K562 (cell line): ENCODE data around the gene NOC4L. TPM values are rescaled to one million over a fixed set of nuclear protein-coding genes. Genes with fewer than 3 reads are reported as not detected.
A peak's percentile ranks its signal among the peaks of the same experiment; 100 is the strongest.

Experiments
- ATAC-seq: fragments of 200-7000 bp; cut with Tn5 transposase; 3 replicates; pipeline ENCODE4 v1.9.1; 2020; ENCODE audit warnings: moderate library complexity
- BruUV-seq: library from RNA; stranded (reverse); fragments of 400-500 nt; replicated peaks from 2 replicates; lab custom pipeline; 2021; lab: Mats Ljungman, UMichigan
- CTCF ChIA-PET: fragments of 300-600 bp; formaldehyde crosslinking; extraction: SDS; loops from one replicate; lab custom pipeline; 2021; ENCODE audit warnings: low intra/inter-chr PET ratio; lab: Yijun Ruan, JAX
- POLR2A ChIA-PET: fragments of 300-600, 350-650 bp; sonication (Branson Sonifier 250); formaldehyde crosslinking; extraction: SDS; loops from one replicate; lab custom pipeline; 2021; ENCODE audit warnings: antibody characterized with exemption, inconsistent platforms; lab: Yijun Ruan, JAX
- DNase-seq, 4 experiments: peaks; one replicate each; pipeline versions ENCODE4 v3.0.0 to v3.0.0-alpha.2; 2011 to 2018; ENCODE audit warnings: low spot score in 3 of 4, mixed read lengths in 3 of 4; ENCODE audit errors: extremely low read depth in 1 of 4
- FAIRE-seq: peaks from 2 replicates; lab custom pipeline; 2011; peaks lifted over from hg19 to GRCh38; lab: Jason Lieb, UNC
- H2AFZ ChIP-seq: 2 replicates; pipeline ENCODE4 v1.6.0; 2011; ENCODE audit warnings: low read depth, low read length, control low read depth, inconsistent platforms
- H3K27ac ChIP-seq: fragments of 200-600 bp; 3 replicates; pipeline ENCODE4 v1.8.0; 2011; ENCODE audit warnings: low read depth, mild to moderate bottlenecking, control low read depth, inconsistent platforms, low read length, moderate library complexity, mixed read lengths; ENCODE audit errors: extremely low read depth
- H3K27me3 ChIP-seq, 2 experiments: fragments of 300-600 bp in 1 of 2; 2 replicates in 1 of 2; 3 replicates in 1 of 2; pipeline versions ENCODE4 v1.6.0 to v1.8.0; 2011; ENCODE audit warnings: inconsistent platforms in 2 of 2, low read length in 2 of 2, mild to moderate bottlenecking in 1 of 2, mixed read lengths in 1 of 2, moderate library complexity in 1 of 2; ENCODE audit not compliant: control insufficient read depth in 2 of 2, insufficient read depth in 2 of 2
- H3K36me3 ChIP-seq: fragments of 300-600 bp; 3 replicates; pipeline ENCODE4 v1.8.0; 2011; ENCODE audit warnings: mild to moderate bottlenecking, low read length, inconsistent platforms; ENCODE audit not compliant: control insufficient read depth, insufficient read depth
- H3K4me1 ChIP-seq, 2 experiments: fragments of 200-600 bp in 1 of 2; replicated peaks in 1 of 2; 2 replicates in 1 of 2; 3 replicates in 1 of 2; pipeline versions ENCODE4 v1.5.1 to v1.8.0; 2011; ENCODE audit warnings: inconsistent platforms in 2 of 2, low read length in 2 of 2, mild to moderate bottlenecking in 1 of 2, mixed read lengths in 1 of 2, moderate library complexity in 1 of 2; ENCODE audit not compliant: control insufficient read depth in 2 of 2, insufficient read depth in 2 of 2
- H3K4me2 ChIP-seq: 2 replicates; pipeline ENCODE4 v1.6.1; 2011; ENCODE audit warnings: low read length, control low read depth, inconsistent platforms, mixed read lengths; ENCODE audit not compliant: insufficient read depth
- H3K4me3 ChIP-seq: fragments of 200-600 bp; sonication (generic), shearing (Covaris generic); 2 replicates; pipeline ENCODE4 v1.5.1; 2016; ENCODE audit warnings: control low read depth, inconsistent platforms
- H3K79me2 ChIP-seq: fragments of 200-600 bp; 3 replicates; pipeline ENCODE4 v1.8.0; 2011; ENCODE audit warnings: low read length, inconsistent platforms; ENCODE audit not compliant: control insufficient read depth, insufficient read depth
- H3K9ac ChIP-seq, 2 experiments: 2 replicates each; pipeline versions ENCODE4 v1.6.0 to v1.6.1; 2011; ENCODE audit warnings: low read depth in 2 of 2, low read length in 2 of 2, control low read depth in 1 of 2, inconsistent platforms in 1 of 2, mild to moderate bottlenecking in 1 of 2, mixed read lengths in 1 of 2; ENCODE audit not compliant: insufficient read depth in 1 of 2
- H3K9me1 ChIP-seq: one replicate; pipeline ENCODE4 v1.6.0; 2011; ENCODE audit warnings: inconsistent platforms, mild to moderate bottlenecking, low read length, moderate library complexity; ENCODE audit not compliant: control insufficient read depth, insufficient read depth
- H3K9me3 ChIP-seq: replicated peaks from 2 replicates; pipeline ENCODE4 v1.5.1; 2011; ENCODE audit warnings: low read depth, low read length, inconsistent platforms; ENCODE audit not compliant: control insufficient read depth, insufficient read depth
- H4K20me1 ChIP-seq: replicated peaks from 2 replicates; pipeline ENCODE4 v1.6.1; 2011; ENCODE audit warnings: low read length, inconsistent platforms, mixed read lengths; ENCODE audit not compliant: control insufficient read depth, insufficient read depth
- E2F6 ChIP-seq, 2 experiments: IDR thresholded peaks; 2 replicates each; pipeline ENCODE4 v1.6.1; 2011; ENCODE audit warnings: borderline replicate concordance in 1 of 2, control low read depth in 1 of 2, low read depth in 1 of 2, low read length in 1 of 2, mild to moderate bottlenecking in 1 of 2, mixed read lengths in 1 of 2, moderate library complexity in 1 of 2; ENCODE audit not compliant: insufficient read depth in 1 of 2, insufficient read length in 1 of 2, poor library complexity in 1 of 2, severe bottlenecking in 1 of 2; ENCODE audit errors: extremely low read depth in 1 of 2
- HNRNPLL ChIP-seq: fragments of 200-400 bp; formaldehyde crosslinking; IDR thresholded peaks from 2 replicates; pipeline ENCODE4 v1.6.1; 2017; ENCODE audit warnings: low read length, low read depth, mild to moderate bottlenecking; ENCODE audit not compliant: poor library complexity, severe bottlenecking
- OTX1 ChIP-seq: fragments of 450-650 bp; formaldehyde crosslinking; IDR thresholded peaks from 2 replicates; pipeline ENCODE4 v1.4.0; 2022; ENCODE audit warnings: mild to moderate bottlenecking
- POU5F1 ChIP-seq: fragments of 150-350 bp; IDR thresholded peaks from 2 replicates; pipeline ENCODE4 v1.6.1; 2014; ENCODE audit warnings: borderline replicate concordance, low read length, low read depth, mild to moderate bottlenecking; ENCODE audit not compliant: partially characterized antibody
- RBFOX2 ChIP-seq: fragments of 200-400 bp; formaldehyde crosslinking; IDR thresholded peaks from 2 replicates; pipeline ENCODE4 v1.6.1; 2017; ENCODE audit warnings: low read depth, mild to moderate bottlenecking, low read length, moderate library complexity
- SREBF1 ChIP-seq: fragments of 150-350 bp; IDR thresholded peaks from 2 replicates; pipeline ENCODE4 v1.6.1; 2014; ENCODE audit warnings: antibody characterized with exemption, low read depth, low read length, borderline replicate concordance
- USF2 ChIP-seq: sonication (generic); formaldehyde crosslinking; IDR thresholded peaks from 2 replicates; pipeline ENCODE4 v1.5.0; 2020; ENCODE audit warnings: missing genetic modification reagents
- ZNF41 ChIP-seq: fragments of 250-450 bp; sonication (Bioruptor Pico); conservative IDR thresholded peaks from 2 replicates; pipeline ENCODE4 v1.4.0; 2020; ENCODE audit warnings: mild to moderate bottlenecking
- ZNF445 ChIP-seq: fragments of 250-450 bp; sonication (Bioruptor Pico); IDR thresholded peaks from 2 replicates; pipeline ENCODE4 v1.4.0; 2020; ENCODE audit warnings: low read depth, mild to moderate bottlenecking, moderate library complexity
- ZNF696 ChIP-seq: fragments of 250-450 bp; sonication (Bioruptor Pico); conservative IDR thresholded peaks from 2 replicates; pipeline ENCODE4 v1.4.0; 2020; ENCODE audit warnings: mild to moderate bottlenecking, moderate library complexity
- ZNF766 ChIP-seq: fragments of 200-800 bp; sonication (Bioruptor generic); conservative IDR thresholded peaks from 2 replicates; pipeline ENCODE4 v1.6.1; 2016; ENCODE audit warnings: missing genetic modification characterization, missing compliant biosample characterization
- ZNF785 ChIP-seq: fragments of 250-450 bp; sonication (Bioruptor Pico); IDR thresholded peaks from 2 replicates; pipeline ENCODE4 v1.4.0; 2020; ENCODE audit warnings: mild to moderate bottlenecking
- whole genome bisulfite sequencing: fragments of 100-300 bp; shearing (Covaris generic); methylation state at CpG from one replicate; pipeline ENCODE4 v1.1.6; 2016; ENCODE audit warnings: low coverage, mixed read lengths; ENCODE audit not compliant: insufficient coverage; ENCODE audit errors: missing lambda C conversion rate; 5-methylcytosine and 5-hydroxymethylcytosine counted together
- in situ Hi-C: fragments of 300-500 bp; cut with MboI; formaldehyde crosslinking; loops from 4 replicates; pipeline ENCODE4 v1.15.0; 2018; ENCODE audit warnings: inconsistent platforms, mixed read lengths
- intact Hi-C: fragments of 100-400 bp; cut with micrococcal nuclease; formaldehyde crosslinking; loops from 2 replicates; pipeline ENCODE4 v1.14.2; 2022
- polyA plus RNA-seq, 8 experiments: library from polyadenylated mRNA; depleted of rRNA in 4 of 8; stranded (reverse) in 5 of 8; unstranded in 3 of 8; fragments of >200 nt; fragmentation: Nextera tagmentation in 2 of 8; fragmentation: Illumina TruSeq in 1 of 8; extraction: Ambion mirVana in 2 of 8; extraction: Trizol in 1 of 8; gene quantifications; 2 replicates each; pipeline versions ENCODE4 v1.2.1 to v1.2.3, GENCODE V29; 2011 to 2014; ENCODE audit warnings: inconsistent platforms in 1 of 8, missing spikeins in 1 of 8
- total RNA-seq, 7 experiments: library from RNA; depleted of rRNA in 6 of 7; stranded (reverse); fragments of >200 nt in 6 of 7; fragmentation: Illumina TruSeq in 2 of 7; extraction: Trizol in 2 of 7; gene quantifications; 2 replicates each; pipeline versions ENCODE4 v1.2.1 to v1.2.3, GENCODE V29; 2011 to 2021; ENCODE audit warnings: low replicate concordance in 1 of 7

NOC4L gene
- total and polyA plus RNA-seq, 9 of the 15 experiments (the other 6 are each of a cell fraction or from before 2014, with no cell fraction given), result 1.3 to 77.0 (median 20.0) TPM

GRCh38 chr12:132142679-132143335 lies 1.4 kb upstream of the NOC4L start:
- peak overlapping the region; percentile 78 to 98 for H3K9ac ChIP-seq

GRCh38 chr12:132143336-132144071 lies 753 bp upstream of the NOC4L start:
- in situ Hi-C loops, result no loop called here
- Histone ChIP-seq H3K9ac (peak overlapping the region; percentile 78 to 98), H3K4me3 (peak overlapping the region; percentile 99), H2AFZ (peak overlapping the region; percentile 16; the same call in 1 of the 2 replicates), H3K27me3 (no peaks in the 10 kb centered on the region), H4K20me1 (no peaks in the 10 kb centered on the region), H3K9me1 (peaks cover 4% of the 10 kb centered on the region), H3K9me3 (no peaks in the 10 kb centered on the region), H3K4me2 (peak overlapping the region; percentile 91), H3K27ac (0 out of 3 replicates have a peak overlapping the region, but pooled peaks have one; percentile 33), H3K36me3 (peaks cover 75% of the 10 kb centered on the region; the same call in 2 of the 3 replicates), H3K79me2 (peaks cover 58% of the 10 kb centered on the region), H3K4me1 (peaks cover 11 to 55% of the 10 kb centered on the region in 2 experiments; a peak in 4 of 5 replicates)
- DNase-seq (peak in 1 of 4 experiments; percentile 24), FAIRE-seq (no peak), ATAC-seq (peak; percentile 60)
- 3% methylated on average over 41 of the region's 82 CpGs for WGBS
- TSS peak; percentile 59 for BruUV-seq
- ChIA-PET CTCF (interaction anchor here (0.6 kb wide), 1 partner anchor 120 kb away, joined by 3 read pairs; no protein-coding TSS in a partner anchor), POLR2A (interaction anchor here (1.6 kb wide), 1 partner anchor 37 kb away, joined by 3 read pairs; no protein-coding TSS in a partner anchor)
- intact Hi-C loops, result no loop called here
- no peak for TF ChIP-seq ZNF766
- TF ChIP-seq SREBF1, result no peak
- no peak for TF ChIP-seq ZNF785 (CRISPR knock-in tag)
- no peak for TF ChIP-seq OTX1
- TF ChIP-seq E2F6 (IDR thresholded peaks at IDR 0.05; ENCODE audit: borderline replicate concordance in 1 of 2, extremely low read depth in 1 of 2, insufficient read depth in 1 of 2, insufficient read length in 1 of 2, low read depth in 1 of 2, low read length in 1 of 2, poor library complexity in 1 of 2, severe bottlenecking in 1 of 2), result no peak
- TF ChIP-seq ZNF41, result no peak
- TF ChIP-seq USF2 (CRISPR knock-in tag), result 0 out of 2 replicates have a peak, but pooled peaks have one; percentile 27
- no peak for TF ChIP-seq ZNF696 (CRISPR knock-in tag)
- peak; percentile 26 for TF ChIP-seq HNRNPLL

More at GRCh38 chr12:132142679-132143335, 1.4 kb upstream of the NOC4L start:
- intact Hi-C loops, result no loop called here
- 67% methylated on average over 18 of the region's 24 CpGs for whole genome bisulfite sequencing
- Histone ChIP-seq H3K9me3 (no peaks in the 10 kb centered on the region), H3K79me2 (peaks cover 58% of the 10 kb centered on the region), H3K36me3 (peaks cover 69% of the 10 kb centered on the region; the same call in 2 of the 3 replicates), H3K4me2 (peak overlapping the region; percentile 91), H3K4me3 (peak overlapping the region; percentile 99), H3K4me1 (peaks cover 11 to 49% of the 10 kb centered on the region in 2 experiments; a peak in 4 of 5 replicates), H2AFZ (no peak overlapping the region), H3K27me3 (no peaks in the 10 kb centered on the region), H3K9me1 (peaks cover 4% of the 10 kb centered on the region), H3K27ac (no peak overlapping the region), H4K20me1 (no peaks in the 10 kb centered on the region)
- ATAC-seq (no peak), FAIRE-seq (no peak), DNase-seq (no peak)
- 0 out of 2 replicates have a peak, but pooled peaks have one; percentile 5 for TF ChIP-seq RBFOX2
- TF ChIP-seq POU5F1, result no peak
- no peak for TF ChIP-seq ZNF445
- in situ Hi-C loops, result no loop called here
- BruUV-seq, result no TSS peak
- ChIA-PET CTCF (no interaction called here), POLR2A (interaction anchor here (1.6 kb wide), 1 partner anchor 36 kb away, joined by 3 read pairs; no protein-coding TSS in a partner anchor)
